HepG2 (cell line): ENCODE measurements around the gene DOHH. TPM values are rescaled to one million over a fixed set of nuclear protein-coding genes. Genes with fewer than 3 reads are reported as not detected.

Experiments
- ATAC-seq: fragments of 200-7000 bp; cut with Tn5 transposase; 3 replicates; pipeline ENCODE4 v1.9.1; 2020; ENCODE audit warnings: mild to moderate bottlenecking, moderate library complexity
- BruUV-seq: library from RNA; stranded (reverse); fragments of 400-500 nt; replicated peaks from 2 replicates; lab custom pipeline; 2021; lab: Mats Ljungman, UMichigan
- CTCF ChIA-PET: fragments of 300-600 bp; formaldehyde crosslinking; extraction: SDS; loops from one replicate; lab custom pipeline; 2021; ENCODE audit warnings: low total read pairs, inconsistent platforms, low intra/inter-chr PET ratio; lab: Yijun Ruan, JAX
- POLR2A ChIA-PET: fragments of 350-600 bp; sonication (Branson Sonifier 250); formaldehyde crosslinking; loops from one replicate; lab custom pipeline; 2020; ENCODE audit warnings: antibody characterized with exemption, inconsistent platforms; lab: Yijun Ruan, JAX
- DNase-seq: peaks from one replicate; pipeline ENCODE4 v3.0.0-alpha.2; 2015; ENCODE audit warnings: low spot score
- FAIRE-seq: peaks from 3 replicates; lab custom pipeline; 2011; peaks lifted over from hg19 to GRCh38; lab: Jason Lieb, UNC
- H2AFZ ChIP-seq: one replicate; pipeline ENCODE4 v1.6.1; 2011; ENCODE audit warnings: low read length, inconsistent platforms
- H3K27ac ChIP-seq: fragments of 300-600 bp; 3 replicates; pipeline ENCODE4 v1.8.0; 2011; ENCODE audit warnings: mixed run types, mild to moderate bottlenecking, mixed read lengths, low read length, inconsistent platforms; ENCODE audit not compliant: insufficient read depth; ENCODE audit errors: extremely low read length
- H3K27me3 ChIP-seq, 2 experiments: fragments of 200-600 bp in 1 of 2; 2 replicates in 1 of 2; 3 replicates in 1 of 2; pipeline versions ENCODE4 v1.6.0 to v1.8.0; 2011; ENCODE audit warnings: low read length in 2 of 2, mild to moderate bottlenecking in 2 of 2, moderate library complexity in 2 of 2, inconsistent platforms in 1 of 2; ENCODE audit not compliant: insufficient read depth in 2 of 2, control insufficient read depth in 1 of 2
- H3K36me3 ChIP-seq, 2 experiments: fragments of 200-600 bp in 1 of 2; replicated peaks in 1 of 2; 2 replicates in 1 of 2; 3 replicates in 1 of 2; pipeline versions ENCODE4 v1.5.1 to v1.8.0; 2011; ENCODE audit warnings: low read length in 2 of 2, inconsistent platforms in 1 of 2; ENCODE audit not compliant: insufficient read depth in 2 of 2, control insufficient read depth in 1 of 2
- H3K4me1 ChIP-seq: 2 replicates; pipeline ENCODE4 v1.5.1; 2012; ENCODE audit warnings: low read length, inconsistent platforms; ENCODE audit not compliant: insufficient read depth
- H3K4me2 ChIP-seq: 2 replicates; pipeline ENCODE4 v1.6.0; 2011; ENCODE audit warnings: low read depth, low read length, inconsistent platforms
- H3K4me3 ChIP-seq, 3 experiments: fragments of 200-600 bp in 1 of 3; sonication (generic), shearing (Covaris generic) in 1 of 3; replicated peaks in 1 of 3; 2 replicates each; pipeline ENCODE4 v1.5.1; 2011 to 2016; ENCODE audit warnings: low read length in 3 of 3, inconsistent platforms in 2 of 3, low read depth in 2 of 3, mild to moderate bottlenecking in 2 of 3, control low read depth in 1 of 3, mixed read lengths in 1 of 3; ENCODE audit not compliant: insufficient read depth in 1 of 3
- H3K79me2 ChIP-seq: one replicate; pipeline ENCODE4 v1.6.1; 2011; ENCODE audit warnings: low read length, inconsistent platforms; ENCODE audit not compliant: insufficient read depth
- H3K9ac ChIP-seq: 2 replicates; pipeline ENCODE4 v1.6.0; 2011; ENCODE audit warnings: mild to moderate bottlenecking, low read depth, low read length, inconsistent platforms; ENCODE audit not compliant: insufficient read depth
- H3K9me3 ChIP-seq: 2 replicates; pipeline ENCODE4 v1.5.1; 2012; ENCODE audit warnings: mild to moderate bottlenecking, low read length
- H4K20me1 ChIP-seq: 2 replicates; pipeline ENCODE4 v1.6.0; 2011; ENCODE audit warnings: inconsistent platforms, mild to moderate bottlenecking, low read length, moderate library complexity; ENCODE audit not compliant: insufficient read depth
- ATF7-NPFF ChIP-seq: sonication (generic); formaldehyde crosslinking; IDR thresholded peaks from 2 replicates; pipeline ENCODE4 v1.8.1; 2023; ENCODE audit warnings: mild to moderate bottlenecking, low read depth, missing genetic modification reagents, moderate library complexity
- PBX2 ChIP-seq: IDR thresholded peaks from 2 replicates; pipeline ENCODE4 v1.6.1; 2016; ENCODE audit warnings: control low read depth
- POGZ ChIP-seq: sonication (generic); formaldehyde crosslinking; IDR thresholded peaks from 2 replicates; pipeline ENCODE4 v1.4.0; 2020; ENCODE audit warnings: mild to moderate bottlenecking, missing genetic modification reagents
- ZNF280B ChIP-seq: sonication (generic); formaldehyde crosslinking; IDR thresholded peaks from 2 replicates; pipeline ENCODE4 v1.5.0; 2020; ENCODE audit warnings: missing genetic modification reagents, mild to moderate bottlenecking, borderline replicate concordance
- ZNF512 ChIP-seq: sonication (generic); formaldehyde crosslinking; IDR thresholded peaks from 2 replicates; pipeline ENCODE4 v1.4.0; 2020; ENCODE audit warnings: mild to moderate bottlenecking, missing genetic modification reagents
- ZZZ3 ChIP-seq: sonication (generic); formaldehyde crosslinking; IDR thresholded peaks from 2 replicates; pipeline ENCODE4 v1.4.0; 2020; ENCODE audit warnings: missing genetic modification reagents, mild to moderate bottlenecking, borderline replicate concordance
- WGBS: methylation state at CpG from one replicate; pipeline ENCODE4 v1.1.6; 2017; ENCODE audit warnings: low lambda C conversion rate; 5-methylcytosine and 5-hydroxymethylcytosine counted together
- in situ Hi-C: cut with HindIII; loops from 2 replicates; pipeline ENCODE4 v1.10.0; 2017; ENCODE audit warnings: low pct_unique_long_range_greater_than_20kb; ENCODE audit not compliant: extremely low pct_ligation_motif_present
- intact Hi-C: fragments of 100-400 bp; cut with micrococcal nuclease; formaldehyde crosslinking; loops from one replicate; pipeline ENCODE4 v1.10.0; 2022; ENCODE audit not compliant: unreplicated experiment
- polyA plus RNA-seq, 8 experiments: library from polyadenylated mRNA; depleted of rRNA in 3 of 8; stranded (reverse) in 7 of 8; unstranded in 1 of 8; fragments of >200 nt; fragmentation: Illumina TruSeq in 4 of 8; extraction: Trizol in 4 of 8; gene quantifications; 2 replicates each; pipeline versions ENCODE4 v1.2.1 to v1.2.3, GENCODE V29; 2011 to 2016; ENCODE audit warnings: low read depth in 4 of 8, missing spikeins in 1 of 8, mixed read lengths in 1 of 8; ENCODE audit not compliant: insufficient read depth in 1 of 8
- total RNA-seq, 5 experiments: library from RNA; depleted of rRNA; stranded (reverse); fragments of >200 nt; fragmentation: Illumina TruSeq; extraction: Trizol; gene quantifications; 2 replicates each; pipeline ENCODE4 v1.2.3, GENCODE V29; 2016; ENCODE audit warnings: low read depth in 1 of 5

The DOHH gene
- total and polyA plus RNA-seq, 2 of the 13 experiments (the other 11 are each of a cell fraction or from before 2014, with no cell fraction given): 3.5 to 13.7 TPM

- TF ChIP-seq ZNF280B (CRISPR knock-in tag) (no peak), ZNF512 (CRISPR knock-in tag) (no peak)
Observed at GRCh38 chr19:3492919-3493318, 7.6 kb downstream of the DOHH start (continued).

GRCh38 chr19:3492131-3492839, 8.2 kb downstream of the DOHH start:
- H2AFZ ChIP-seq: no peak overlapping the region
- in situ Hi-C loops (no loop called here), intact Hi-C loops (no loop called here)
- no TSS peak for BruUV-seq
- no peaks in the 10 kb centered on the region for H3K9me3 ChIP-seq
- H3K9ac ChIP-seq: no peak overlapping the region
- H4K20me1 ChIP-seq: no peaks in the 10 kb centered on the region
- H3K4me3 ChIP-seq: no peak overlapping the region
- no peak overlapping the region for H3K27ac ChIP-seq
- FAIRE-seq (no peak), ATAC-seq (no peak), DNase-seq (no peak)
- WGBS: 98% methylated on average over 45 of the region's 45 CpGs
- ChIA-PET POLR2A (no interaction called here), CTCF (no interaction called here)
- no peaks in the 10 kb centered on the region for H3K4me1 ChIP-seq
- no peak overlapping the region for H3K4me2 ChIP-seq
- TF ChIP-seq PBX2 (CRISPR knock-in tag): no peak
- TF ChIP-seq POGZ (CRISPR knock-in tag): no peak
- no peak for TF ChIP-seq ZZZ3 (CRISPR knock-in tag)
- TF ChIP-seq ATF7-NPFF (CRISPR knock-in tag): no peak
- H3K79me2 ChIP-seq: peaks cover 3% of the 10 kb centered on the region
- peaks cover 11 to 47% of the 10 kb centered on the region in 2 experiments; a peak in 4 of 5 replicates for H3K36me3 ChIP-seq
- no peaks in the 10 kb centered on the region; a peak in 1 of 5 replicates for H3K27me3 ChIP-seq
